Measurements from ENCODE around the gene GSTK1. TPM values are rescaled to one million over a fixed set of nuclear protein-coding genes. Genes with fewer than 3 reads are reported as not detected.
A peak's percentile ranks its signal among the peaks of the same experiment; 100 is the strongest.

The GSTK1 gene
- total RNA-seq, 1 experiment from 2014 or later: 239 TPM

- Histone ChIP-seq H3K27me3 (ENCODE audit: insufficient read depth, low read depth) (no peaks in the 10 kb centered on the region), H3K36me3 (ENCODE audit: low read depth) (no peaks in the 10 kb centered on the region), H4K20me1 (ENCODE audit: insufficient read depth) (no peaks in the 10 kb centered on the region), H3K4me1 (replicated peaks; ENCODE audit: insufficient read depth) (peaks cover 35% of the 10 kb centered on the region), H3K9me3 (ENCODE audit: insufficient read depth, low read depth) (peaks cover 9% of the 10 kb centered on the region; the same call in 1 of the 2 replicates), H3K27ac (no peak overlapping the region), H3K4me3 (no peak overlapping the region), H3K9me2 (ENCODE audit: insufficient read depth) (no peaks in the 10 kb centered on the region), H3K79me2 (ENCODE audit: low read depth) (no peaks in the 10 kb centered on the region), H3F3A (ENCODE audit: insufficient read depth, low read depth) (peaks cover 11% of the 10 kb centered on the region), H3K4me2 (no peak overlapping the region), H2AFZ (no peak overlapping the region)
- CTCF ChIA-PET: interaction anchor here (0.6 kb wide), 1 partner anchor 13 kb away, joined by 3 read pairs; no protein-coding TSS in a partner anchor
- DNase-seq: no peak
- TF ChIP-seq CTCF (conservative IDR thresholded peaks at IDR 0.05): no peak
- no peak for TF ChIP-seq EZH2 (IDR thresholded peaks at IDR 0.05; ENCODE audit: low read depth)
- no TSS peak for BruUV-seq (replicated peaks)
- intact Hi-C loops (cut with micrococcal nuclease; ENCODE audit: unreplicated experiment): loop anchor here (10.0 kb wide), 1 partner anchor 267 kb away; no protein-coding TSS in a partner anchor
- POLR2A ChIA-PET (ENCODE audit: unreplicated experiment): interaction anchor here (0.5 kb wide), 1 partner anchor 937 kb away, joined by 27 read pairs; no protein-coding TSS in a partner anchor
These were observed 25.9 kb upstream of the GSTK1 start for GRCh38 chr7:143237366-143237765.

GRCh38 chr7:143238289-143238980 lies 24.8 kb upstream of the GSTK1 start:
- Histone ChIP-seq H3K27ac (no peak overlapping the region), H2AFZ (no peak overlapping the region), H3K4me3 (no peak overlapping the region), H3K27me3 (ENCODE audit: insufficient read depth, low read depth) (no peaks in the 10 kb centered on the region), H3K9me3 (ENCODE audit: insufficient read depth, low read depth) (peaks cover 9% of the 10 kb centered on the region; the same call in 1 of the 2 replicates), H3K36me3 (ENCODE audit: low read depth) (no peaks in the 10 kb centered on the region), H3K9me2 (ENCODE audit: insufficient read depth) (no peaks in the 10 kb centered on the region), H3K4me2 (no peak overlapping the region), H3K4me1 (replicated peaks; ENCODE audit: insufficient read depth) (peaks cover 35% of the 10 kb centered on the region), H3F3A (ENCODE audit: insufficient read depth, low read depth) (peaks cover 11% of the 10 kb centered on the region), H4K20me1 (ENCODE audit: insufficient read depth) (no peaks in the 10 kb centered on the region), H3K79me2 (ENCODE audit: low read depth) (no peaks in the 10 kb centered on the region)
- intact Hi-C loops (cut with micrococcal nuclease; ENCODE audit: unreplicated experiment): loop anchor here (10.0 kb wide), 1 partner anchor 266 kb away; no protein-coding TSS in a partner anchor
- ChIA-PET CTCF (no interaction called here), POLR2A (ENCODE audit: unreplicated experiment) (no interaction called here)
- no peak for DNase-seq
- no TSS peak for BruUV-seq (replicated peaks)
- TF ChIP-seq EZH2 (IDR thresholded peaks at IDR 0.05; ENCODE audit: low read depth) (no peak), CTCF (conservative IDR thresholded peaks at IDR 0.05) (no peak)

GRCh38 chr7:143239813-143240212 lies 23.4 kb upstream of the GSTK1 start:
- H3K79me2 ChIP-seq (ENCODE audit: low read depth): no peaks in the 10 kb centered on the region
- no peaks in the 10 kb centered on the region for H3K27me3 ChIP-seq (ENCODE audit: insufficient read depth, low read depth)
- TF ChIP-seq EZH2 (IDR thresholded peaks at IDR 0.05; ENCODE audit: low read depth): no peak
- no peak for TF ChIP-seq CTCF (conservative IDR thresholded peaks at IDR 0.05)
- intact Hi-C loops (cut with micrococcal nuclease; ENCODE audit: unreplicated experiment): loop anchor here (1.0 to 10.0 kb wide), 8 partner anchors 48 to 885 kb away; partner anchors contain the start of genes CASP2, EPHA1, OR2A14 and ZYX
- no peaks in the 10 kb centered on the region for H3K36me3 ChIP-seq (ENCODE audit: low read depth)
- no peak overlapping the region for H2AFZ ChIP-seq
- H3K4me3 ChIP-seq: peak overlapping the region; percentile 11; the same call in 1 of the 2 replicates
- H3K9me2 ChIP-seq (ENCODE audit: insufficient read depth): no peaks in the 10 kb centered on the region
- CTCF ChIA-PET: interaction anchor here (0.6 to 2.0 kb wide), 16 partner anchors 9 to 798 kb away, joined by 3 to 25 read pairs (median 5); partner anchors contain the start of genes CASP2 and GSTK1
- BruUV-seq (replicated peaks): no TSS peak
- peak overlapping the region; percentile 80 for H3K27ac ChIP-seq
- H3K4me1 ChIP-seq (replicated peaks; ENCODE audit: insufficient read depth): peaks cover 47% of the 10 kb centered on the region
- H3K9me3 ChIP-seq (ENCODE audit: insufficient read depth, low read depth): peaks cover 9% of the 10 kb centered on the region; the same call in 1 of the 2 replicates
- H3F3A ChIP-seq (ENCODE audit: insufficient read depth, low read depth): peaks cover 15% of the 10 kb centered on the region
- H3K4me2 ChIP-seq: peak overlapping the region; percentile 66
- POLR2A ChIA-PET (ENCODE audit: unreplicated experiment): interaction anchor here (0.5 to 0.8 kb wide), 4 partner anchors 50 to 62 kb away, joined by 4 to 30 read pairs (median 8); no protein-coding TSS in a partner anchor
- H4K20me1 ChIP-seq (ENCODE audit: insufficient read depth): no peaks in the 10 kb centered on the region
- DNase-seq: peak in 1 of 2 experiments; percentile 76

Measured in PC-9 (cell line).